Measurements from ENCODE around the gene CARD11.
"Not testable (repeated sequence)": the region's sequence is repeated elsewhere in the genome, so short reads cannot be mapped to it uniquely, and the experiment has no call there.

CARD11 gene

DNA sequence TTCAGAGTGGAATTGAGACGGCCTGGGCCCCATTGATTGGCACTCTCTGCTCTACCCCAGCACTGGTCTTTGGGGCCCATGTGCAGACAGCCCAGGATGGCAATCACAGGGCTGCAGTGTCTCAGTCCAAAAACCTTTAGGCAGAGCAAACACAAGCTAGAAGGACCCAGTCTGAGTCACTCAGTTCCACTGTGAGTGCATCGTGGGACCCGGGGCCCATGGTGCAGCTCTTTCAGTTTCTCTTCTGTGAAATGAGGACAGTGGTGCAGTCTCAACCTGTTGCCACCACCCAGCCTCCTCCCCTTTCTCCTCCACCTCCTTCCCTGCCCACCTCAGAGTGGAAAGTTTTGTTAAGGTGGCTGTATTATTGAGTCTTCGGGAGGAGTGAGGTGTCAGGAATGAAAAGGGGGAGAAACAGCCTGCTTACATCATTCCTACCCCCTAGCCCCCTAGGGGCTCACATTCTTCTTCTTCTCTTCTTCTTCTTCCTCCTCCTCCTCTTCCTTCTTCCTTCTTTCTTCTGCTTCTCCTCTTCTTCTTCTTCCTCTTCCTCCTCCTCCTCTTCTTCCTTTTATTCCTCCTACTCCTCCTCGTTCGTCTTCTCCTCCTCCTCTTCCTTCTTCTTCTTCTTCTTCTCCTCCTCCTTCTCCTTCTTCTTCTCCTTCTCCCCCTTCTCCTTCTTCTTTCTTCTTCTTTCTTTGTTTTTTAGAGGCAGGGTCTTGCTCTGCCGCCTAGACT lies 19.5 kb upstream of the CARD11 start:
- DNase-seq, result peak; percentile 46

DNA sequence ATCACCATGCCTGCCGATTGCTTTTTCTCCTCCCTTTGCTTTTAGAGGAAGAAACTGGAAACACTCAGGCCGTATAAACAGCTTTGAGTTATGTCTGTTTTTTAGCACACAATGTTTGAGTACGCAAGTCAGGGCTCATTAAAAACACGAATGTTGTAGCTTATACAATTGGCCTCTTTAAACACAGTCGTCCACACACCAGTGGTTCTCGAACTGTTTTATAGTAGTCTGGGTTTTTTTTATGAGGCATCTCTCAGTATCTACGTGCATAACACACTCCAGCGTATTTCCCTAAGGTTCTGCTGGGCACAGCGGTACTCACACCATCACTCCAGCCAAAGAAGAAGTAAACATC lies 13.4 kb upstream of the CARD11 start:
- no peak for DNase-seq

DNA sequence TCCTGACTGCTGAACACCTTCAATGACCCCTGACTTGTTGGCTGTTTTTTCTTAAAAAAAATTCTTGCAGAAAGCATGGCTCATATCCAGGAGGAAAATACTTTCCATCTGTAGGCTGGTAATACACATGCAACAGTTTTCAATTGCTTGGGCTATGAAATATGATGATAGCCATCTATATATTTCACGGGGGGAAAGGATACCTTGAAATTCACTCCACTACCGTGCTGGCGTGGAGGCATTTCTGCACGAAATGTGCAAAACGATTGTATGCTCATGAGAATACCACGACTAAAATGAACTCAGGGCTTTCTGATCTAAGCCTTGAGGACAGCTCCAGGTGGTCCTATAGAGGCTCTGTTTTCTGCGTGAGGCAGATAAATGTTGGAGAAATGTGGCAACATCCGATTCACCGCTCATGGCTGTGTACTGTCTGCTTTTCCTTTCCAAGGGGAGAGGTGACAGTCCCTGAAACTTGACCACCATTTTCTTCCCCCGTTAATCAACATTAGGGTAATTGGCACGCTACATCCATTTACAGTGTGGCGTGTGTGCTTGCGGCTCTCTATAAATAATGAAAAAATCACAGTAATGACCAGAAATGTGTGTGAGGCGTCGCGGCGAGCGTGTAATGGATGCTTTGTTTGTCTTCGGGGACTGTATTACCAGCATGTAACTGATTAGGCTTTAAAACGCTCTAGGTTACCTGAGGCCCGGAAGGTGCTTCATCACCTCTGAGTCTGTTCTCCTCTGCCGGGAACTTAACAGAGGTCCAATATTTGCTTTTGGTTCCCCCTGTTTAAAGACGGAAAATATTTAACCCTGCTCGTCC lies 12.8 kb upstream of the CARD11 start:
- DNase-seq, result no peak

DNA sequence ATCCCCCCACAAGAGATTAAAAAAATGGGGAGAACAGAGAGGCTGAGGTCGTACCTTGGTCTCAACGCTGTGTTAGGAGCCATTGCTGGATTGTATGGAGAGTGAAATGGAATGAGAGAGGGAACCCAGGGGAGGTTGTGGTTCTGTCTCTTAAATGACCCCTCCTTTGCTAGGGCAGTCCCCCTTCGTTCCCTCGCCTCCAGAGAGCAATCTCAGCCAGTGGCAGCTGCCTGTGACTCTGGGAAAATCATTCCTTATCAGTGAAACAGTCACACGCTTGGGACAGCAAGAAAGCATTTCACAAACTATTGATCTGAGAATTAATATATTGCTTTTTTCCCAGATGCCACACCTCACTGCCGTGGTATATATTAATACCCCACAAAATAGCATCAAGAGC lies 12.0 kb upstream of the CARD11 start:
- no peak for DNase-seq

DNA sequence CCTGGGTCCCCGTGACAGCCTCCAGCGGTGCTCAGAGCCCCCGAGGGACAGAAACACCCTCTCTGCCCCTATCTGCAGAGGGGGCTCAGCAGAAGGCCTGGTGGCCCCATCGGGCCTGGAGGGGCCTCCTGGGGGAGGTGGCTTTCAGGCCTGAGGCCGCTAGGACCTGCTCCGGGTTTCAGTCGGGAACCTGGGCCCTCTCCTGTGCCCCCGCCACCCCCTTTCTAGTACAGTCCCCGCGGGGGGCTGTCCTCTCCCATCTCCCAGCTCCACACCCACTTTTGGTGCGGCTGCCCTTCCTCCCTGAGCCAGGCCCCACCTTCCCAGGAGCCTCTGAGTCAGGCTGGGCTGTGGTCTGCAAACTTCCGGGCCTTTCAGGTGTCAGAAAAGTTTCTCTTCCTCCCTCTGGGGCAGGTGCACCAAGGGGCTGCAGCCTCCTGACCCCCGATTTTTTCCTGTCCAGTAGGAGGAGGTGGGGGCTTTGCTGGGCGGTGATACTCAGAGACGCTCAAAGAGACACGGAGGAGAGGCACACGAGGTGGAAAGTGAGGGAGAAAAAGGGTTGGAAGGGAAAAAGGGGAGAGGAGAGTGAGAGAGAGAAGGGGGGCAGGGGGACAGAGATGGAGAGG lies 692 bp downstream of the CARD11 start:
- peak; percentile 51 for DNase-seq

DNA sequence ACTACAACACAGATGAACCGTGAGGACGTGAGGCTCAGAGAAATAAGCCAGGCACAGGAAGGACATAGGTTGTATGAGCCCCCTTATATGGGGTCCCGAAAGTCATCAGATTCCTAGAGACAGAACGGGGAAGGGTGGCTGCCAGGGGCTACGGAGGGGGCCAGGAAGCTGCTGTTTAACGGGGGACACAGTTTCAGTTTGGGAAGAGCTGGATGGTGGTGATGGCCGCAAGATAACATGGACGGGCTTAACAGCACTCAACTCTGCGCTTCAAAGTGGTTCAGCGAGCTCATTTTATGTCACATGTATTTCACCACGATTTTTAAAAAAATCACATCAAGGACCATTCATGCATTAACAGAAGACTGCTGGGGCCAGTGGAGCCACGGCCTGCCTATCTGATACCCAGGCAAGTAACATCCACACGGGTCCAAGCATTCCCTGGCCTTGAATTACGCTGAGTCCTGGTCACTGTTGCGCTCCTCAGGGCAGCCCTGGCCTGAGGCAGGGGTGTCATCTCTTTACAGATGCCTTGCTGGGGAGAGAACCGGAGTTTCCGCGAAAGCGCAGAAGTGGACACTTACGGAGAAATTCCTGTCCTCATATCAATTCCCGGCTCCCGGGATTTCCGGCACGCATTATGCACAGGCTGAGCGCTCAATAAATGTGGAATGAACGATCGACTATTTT lies 1.5 kb downstream of the CARD11 start:
- DNase-seq, result no peak

DNA sequence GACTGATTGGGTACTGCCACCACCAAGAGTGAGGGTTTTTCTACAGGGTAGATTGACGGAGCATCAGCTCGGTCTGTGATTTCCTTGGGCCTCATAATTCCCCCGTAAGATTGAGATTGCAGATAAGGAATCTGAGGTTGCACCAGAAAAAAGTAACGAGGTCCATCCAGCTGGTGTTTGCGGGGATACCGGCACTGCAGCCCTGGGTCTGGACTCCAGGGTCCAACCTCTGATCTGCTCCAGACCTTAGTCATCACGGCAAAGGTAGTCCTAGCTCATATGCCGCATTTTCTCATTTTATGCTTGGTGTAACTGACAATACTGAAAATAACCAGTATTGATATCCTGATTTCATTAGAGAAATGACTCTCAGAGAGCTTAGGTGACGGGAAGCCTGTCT lies 3.9 kb downstream of the CARD11 start:
- DNase-seq, result no peak

DNA sequence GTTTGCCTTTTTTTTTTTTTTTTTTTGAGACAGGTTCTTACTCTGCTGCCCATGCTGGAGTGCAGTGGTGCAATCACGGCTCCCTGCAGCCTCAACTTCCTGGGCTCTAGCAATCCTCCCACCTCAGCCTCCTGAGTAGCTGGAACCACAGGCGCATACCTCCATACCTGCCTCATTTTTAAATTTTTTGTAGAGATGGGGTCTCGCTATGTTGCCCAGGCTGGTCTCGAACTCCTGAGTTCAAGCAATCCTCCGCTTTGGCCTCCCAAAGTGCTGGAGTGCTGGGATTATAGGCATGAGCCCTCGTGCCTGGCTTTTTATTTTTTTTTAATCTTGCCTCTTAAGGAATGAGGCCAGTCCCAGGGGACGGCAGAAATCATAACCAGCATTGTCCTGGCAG lies 5.7 kb downstream of the CARD11 start:
- DNase-seq, result not testable (repeated sequence)

DNA sequence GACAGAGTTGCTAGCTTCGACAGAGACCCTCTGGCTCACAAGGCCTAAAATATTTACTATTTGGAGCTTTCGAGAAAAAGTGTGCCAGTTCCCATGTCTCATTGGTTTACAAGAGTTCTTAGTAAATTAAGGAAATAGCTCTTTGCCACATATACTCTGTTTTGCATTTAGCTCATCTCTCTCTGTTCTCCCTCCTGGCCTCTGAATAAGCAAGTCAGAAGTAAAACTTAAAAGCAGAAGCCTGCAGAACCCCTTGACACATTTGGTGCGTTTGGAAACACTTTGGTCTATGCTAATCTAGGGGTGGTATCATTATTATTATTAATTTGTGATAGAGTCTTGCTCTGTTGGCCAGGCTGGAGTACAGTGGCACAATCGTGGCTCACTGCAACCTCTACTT lies 6.4 kb downstream of the CARD11 start:
- DNase-seq, result no peak

DNA sequence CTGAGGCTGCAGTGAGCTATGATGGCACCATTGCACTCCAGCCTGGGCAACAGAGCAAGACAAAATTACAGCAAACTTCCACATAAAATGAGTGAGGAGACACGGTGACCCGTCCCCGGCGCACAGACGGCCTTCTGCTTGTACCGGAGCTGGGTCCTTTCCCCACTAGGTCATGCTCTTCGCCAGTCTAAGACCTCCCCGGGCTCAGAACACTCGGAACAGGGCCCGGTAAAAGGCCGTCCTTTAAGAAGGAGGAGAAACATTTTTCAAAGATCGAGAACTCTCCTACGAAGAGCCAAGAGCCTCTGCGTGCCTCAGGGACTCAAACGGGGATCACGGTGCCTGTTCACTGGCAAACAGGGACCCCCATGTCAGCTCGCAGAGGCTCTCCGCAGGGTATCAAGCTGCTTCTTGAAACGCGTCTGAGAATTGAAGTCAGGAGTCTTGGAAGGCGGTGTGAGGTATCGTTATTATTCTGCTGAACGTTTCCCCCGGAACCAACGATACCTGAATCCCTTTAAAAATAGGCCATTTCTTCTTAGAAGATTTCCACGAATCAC lies 9.0 kb downstream of the CARD11 start:
- no peak for DNase-seq

DNA sequence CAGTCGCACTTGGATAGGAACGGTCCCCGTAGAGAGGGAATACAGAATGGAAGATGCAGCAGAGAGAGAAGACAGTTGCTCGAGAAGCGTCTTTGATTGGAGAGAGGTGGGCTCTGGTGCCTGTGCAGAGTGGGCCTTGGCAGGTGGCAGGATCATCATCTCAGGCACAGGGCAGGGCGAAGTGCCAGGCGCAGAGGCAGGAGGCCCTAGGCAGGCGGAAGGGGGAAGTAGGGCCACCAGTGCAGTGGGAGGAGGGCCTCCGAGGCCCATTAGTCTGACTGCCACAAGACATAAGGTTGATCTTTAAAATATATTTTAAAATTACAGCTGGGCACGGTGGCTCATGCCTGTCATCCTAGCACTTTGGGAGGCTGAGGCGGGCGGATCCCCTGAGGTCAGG lies 10.1 kb downstream of the CARD11 start:
- DNase-seq, result no peak

DNA sequence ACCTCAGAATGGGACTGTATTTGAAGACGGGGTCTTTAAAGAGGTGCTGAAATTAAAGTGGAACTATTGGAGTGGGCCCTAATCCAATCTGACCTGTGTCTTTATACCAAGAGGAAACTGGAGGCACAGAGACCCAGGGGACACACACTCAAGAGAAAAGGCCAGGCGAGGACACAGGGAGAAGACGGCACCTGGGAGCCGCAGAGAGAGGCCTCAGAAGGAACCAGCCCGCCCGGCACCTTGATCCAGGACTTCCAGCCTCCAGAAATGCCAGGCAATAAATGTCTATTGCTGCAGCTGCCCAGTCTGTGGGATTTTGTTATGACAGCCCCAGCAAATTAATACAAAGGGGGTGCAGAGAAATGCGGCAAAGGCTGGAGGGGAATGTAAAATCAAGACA lies 10.5 kb downstream of the CARD11 start:
- no peak for DNase-seq

DNA sequence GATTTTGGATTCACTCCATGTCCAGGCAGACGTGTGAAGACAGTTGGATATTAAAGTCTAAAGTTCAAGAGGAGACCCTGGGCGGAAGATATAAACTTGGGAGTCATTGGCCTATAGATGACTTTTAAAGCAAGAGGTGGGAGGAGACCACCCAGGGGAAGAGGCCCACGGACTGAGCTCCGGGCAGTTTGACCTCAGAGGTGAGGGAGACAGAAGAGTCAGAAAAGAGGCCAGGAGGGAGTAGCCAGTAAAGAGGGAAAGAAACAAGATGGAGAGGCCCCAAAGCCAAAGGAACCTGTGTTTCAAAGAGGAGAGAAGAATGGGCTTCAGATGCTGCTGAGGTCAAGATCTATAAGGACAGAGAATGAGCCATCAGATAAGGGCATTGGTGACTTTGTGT lies 11.4 kb downstream of the CARD11 start:
- DNase-seq, result no peak

DNA sequence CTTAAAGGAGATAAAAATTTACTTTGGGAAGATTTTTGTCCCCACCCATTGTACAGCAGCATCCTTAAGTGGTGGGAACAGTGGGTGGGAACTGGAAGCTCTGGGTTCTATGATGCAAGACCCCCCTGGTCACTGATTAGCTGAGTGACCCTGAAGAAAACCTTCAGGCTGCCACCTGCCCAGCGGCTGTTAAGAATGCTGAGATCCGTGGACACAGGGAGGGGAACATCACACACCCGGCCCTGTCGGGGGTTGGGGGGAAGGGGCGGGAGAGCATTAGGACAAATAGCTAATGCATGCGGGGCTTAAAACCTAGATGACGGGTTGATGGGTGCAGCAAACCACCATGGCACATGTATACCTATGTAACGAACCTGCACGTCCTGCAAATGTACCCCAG lies 14.5 kb downstream of the CARD11 start:
- no peak for DNase-seq

DNA sequence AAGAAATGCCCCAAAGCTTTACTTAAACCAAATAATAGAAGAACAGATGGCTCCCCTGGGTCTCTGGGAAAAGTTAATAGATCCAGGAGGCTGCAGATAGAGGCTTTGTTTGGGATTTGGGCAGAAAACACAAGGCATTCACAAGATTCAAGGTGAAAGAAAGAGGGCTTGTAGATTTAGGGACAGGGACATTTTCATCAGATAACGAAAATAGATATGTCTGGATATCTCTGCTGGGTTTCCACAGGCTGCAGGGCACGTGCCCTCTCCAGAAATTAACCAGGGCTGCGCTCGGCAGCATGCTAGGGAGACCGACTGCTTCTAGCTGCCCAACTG lies 14.9 kb downstream of the CARD11 start:
- DNase-seq, result no peak

DNA sequence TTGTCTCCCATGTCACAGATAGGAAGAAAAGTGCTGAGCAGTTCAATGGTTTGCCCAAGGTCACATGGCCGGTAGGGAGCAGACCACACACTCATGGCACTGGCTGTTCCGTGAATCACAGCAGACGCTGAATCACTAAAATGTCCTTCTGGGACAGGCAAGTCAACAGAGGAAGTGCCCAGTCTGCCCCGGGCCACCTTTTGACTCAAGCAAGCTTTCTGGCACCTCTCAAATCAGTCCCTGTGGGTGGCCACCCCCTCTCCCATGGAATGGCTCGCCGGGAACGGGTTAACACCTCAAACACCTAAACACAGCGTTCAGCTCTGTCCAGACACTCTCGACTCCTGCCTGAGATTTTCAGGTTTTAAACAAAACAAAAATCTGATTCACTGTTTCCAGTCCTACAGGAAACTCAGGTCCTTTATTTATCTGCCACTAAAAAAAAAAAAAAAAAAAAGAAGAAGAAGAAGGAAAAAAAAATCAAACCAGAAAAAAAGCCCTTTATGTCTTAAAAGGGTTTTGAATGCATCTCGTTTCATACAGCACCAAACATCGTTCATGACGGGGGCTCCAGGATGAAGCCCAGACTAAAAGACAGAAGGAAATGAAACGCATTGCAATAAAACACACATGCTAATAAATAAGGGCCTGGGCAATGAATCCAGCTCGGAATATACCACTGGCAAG lies 15.5 kb downstream of the CARD11 start:
- DNase-seq, result no peak

DNA sequence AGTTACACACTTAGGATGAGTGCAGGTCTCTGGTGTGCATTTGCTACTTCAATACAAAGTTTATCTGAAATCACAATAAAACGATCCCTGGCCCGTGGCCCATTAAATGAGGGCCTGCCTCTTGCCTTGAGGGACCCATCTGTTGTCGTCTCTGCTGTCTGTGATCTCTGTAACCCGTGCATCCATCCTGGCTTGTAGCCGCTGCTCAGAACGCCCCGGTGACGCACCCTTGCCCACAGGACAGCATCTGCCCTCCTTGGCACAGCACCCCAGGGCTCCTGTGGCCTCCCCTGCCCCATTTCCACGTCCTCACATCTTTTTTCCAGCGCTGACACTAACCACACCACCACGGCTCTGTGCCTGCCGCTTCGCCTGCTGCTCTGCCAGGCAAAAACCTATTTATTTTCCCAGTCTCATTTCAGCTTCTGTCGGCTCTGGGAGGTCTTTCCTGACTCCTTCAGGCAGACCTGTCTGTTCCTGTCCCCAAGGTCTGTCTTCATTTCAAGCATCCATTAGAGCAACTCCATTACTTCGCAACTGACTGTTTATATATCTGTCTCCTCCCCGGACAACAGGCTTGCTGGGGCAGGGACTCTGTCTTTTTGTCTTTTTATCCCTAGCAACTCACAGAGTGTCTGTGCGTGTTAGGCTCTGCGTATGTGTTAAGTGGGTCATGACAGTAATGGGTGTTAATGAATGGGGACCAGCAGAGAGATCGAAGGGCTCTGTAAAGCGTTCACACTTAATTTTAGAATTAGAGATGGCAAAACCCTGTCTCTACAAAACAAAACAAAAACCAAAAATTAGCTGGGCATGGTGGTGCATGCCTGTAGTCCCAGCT lies 16.4 kb downstream of the CARD11 start:
- DNase-seq, result no peak

DNA sequence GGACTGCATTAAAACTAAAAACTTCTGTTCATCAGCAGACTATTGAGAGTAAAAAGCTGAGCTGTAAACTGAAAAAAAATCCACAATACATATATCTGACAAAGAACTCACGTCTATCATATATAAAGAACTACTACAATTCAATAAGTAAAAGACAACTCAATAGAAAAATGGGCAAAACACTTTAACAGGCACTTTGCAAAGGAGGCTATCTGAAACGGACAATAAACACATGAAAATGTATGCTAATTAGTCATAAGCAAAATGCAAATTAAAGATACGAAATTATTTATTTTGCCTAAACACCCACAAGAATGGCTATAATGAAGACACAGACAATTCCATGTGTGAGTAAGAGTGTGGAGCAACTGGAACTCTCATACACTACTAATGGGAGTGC lies 18.1 kb downstream of the CARD11 start:
- no peak for DNase-seq

DNA sequence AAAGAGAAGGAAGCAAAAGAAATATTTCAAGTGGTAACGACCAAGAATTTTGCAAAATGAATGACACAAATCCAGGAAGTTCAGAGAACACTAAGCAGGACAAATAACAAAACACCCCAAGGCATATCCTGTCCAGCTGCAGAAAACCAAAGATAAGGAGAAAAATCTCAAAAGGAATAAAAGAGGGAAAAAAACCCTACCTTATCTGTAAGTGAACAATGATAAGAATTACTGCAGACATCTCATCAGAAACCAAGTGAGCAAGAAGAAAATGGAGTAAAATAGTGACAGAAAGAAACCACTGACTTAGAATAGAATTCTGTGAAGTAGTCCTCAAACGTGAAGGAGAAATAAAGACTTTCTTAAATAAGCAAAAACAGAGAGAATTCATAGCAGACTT lies 21.8 kb downstream of the CARD11 start:
- no peak for DNase-seq

DNA sequence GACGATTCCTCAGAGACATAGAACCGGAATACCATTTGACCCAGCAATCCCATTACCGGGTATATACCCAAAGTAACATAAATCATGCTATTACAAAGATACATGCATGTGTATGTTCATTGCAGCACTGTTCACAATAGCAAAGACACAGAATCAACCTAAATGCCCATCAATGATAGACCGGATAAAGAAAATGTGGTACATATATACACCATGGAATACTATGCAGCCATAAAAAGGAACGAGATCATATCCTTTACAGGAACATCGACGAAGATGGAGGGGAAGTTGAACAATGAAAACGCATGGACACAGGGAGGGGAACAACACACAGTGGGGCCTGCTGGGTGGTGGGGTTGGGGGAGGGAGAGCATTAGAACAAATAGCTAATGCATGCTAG lies 22.4 kb downstream of the CARD11 start:
- not testable (repeated sequence) for DNase-seq

DNA sequence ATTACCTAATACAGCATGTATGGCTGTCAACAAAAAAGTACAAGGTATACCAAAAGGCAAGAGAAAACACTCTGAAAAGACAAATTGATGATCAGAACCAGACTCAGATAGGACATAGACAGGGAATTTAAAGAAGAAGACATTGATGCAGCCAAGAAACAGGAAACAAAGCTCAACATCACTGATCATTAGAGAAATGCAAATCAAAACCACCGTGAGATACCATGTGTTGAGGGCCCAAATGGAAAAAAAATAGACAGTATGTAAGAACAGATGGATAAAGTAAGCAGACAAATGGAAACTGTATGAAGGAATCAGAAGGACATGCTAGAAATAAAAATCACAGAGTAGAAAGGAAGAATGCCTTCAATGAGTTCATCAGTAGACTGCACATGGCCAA lies 23.3 kb downstream of the CARD11 start:
- no peak for DNase-seq

DNA sequence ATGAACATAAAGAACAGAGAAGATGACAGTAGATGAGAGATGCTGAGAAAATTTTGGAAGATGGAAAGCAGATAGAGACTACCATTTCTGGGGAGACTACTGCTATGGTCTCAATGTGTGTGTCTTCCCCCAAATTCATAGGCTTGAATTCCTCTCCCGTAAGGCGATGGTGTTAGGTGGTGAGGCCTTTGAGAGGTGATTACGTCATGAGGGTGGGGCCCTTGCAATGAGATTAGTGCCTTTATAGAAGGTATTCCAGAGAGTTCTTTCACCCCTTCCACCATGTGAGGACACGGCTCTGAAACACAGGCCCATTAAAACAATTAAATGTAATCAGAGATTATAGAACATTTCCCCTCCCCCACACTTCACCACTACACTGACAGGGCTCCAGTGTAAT lies 23.9 kb downstream of the CARD11 start:
- no peak for DNase-seq
